ENCODE results near the gene GALNTL6.

Gene GALNTL6

GRCh38 chr4:172147687-172148086 is 334.5 kb downstream of the GALNTL6 start:
- TF ChIP-seq EZH2phosphoT487 (conservative IDR thresholded peaks at IDR 0.05; ENCODE audit: low read length) (no peak), CTCF (IDR thresholded peaks at IDR 0.05; ENCODE audit: insufficient read depth, low read length, poor library complexity, severe bottlenecking) (no peak)
- no peak overlapping the region for H3K9ac ChIP-seq (ENCODE audit: low read length)
- no peaks in the 10 kb centered on the region for H3K79me2 ChIP-seq (ENCODE audit: insufficient read depth, low read length)
- no peaks in the 10 kb centered on the region for H3K9me3 ChIP-seq (ENCODE audit: insufficient read depth, low read length)
- no peaks in the 10 kb centered on the region for H4K20me1 ChIP-seq (ENCODE audit: low read depth, low read length)
- no peak overlapping the region for H2AFZ ChIP-seq (ENCODE audit: low read depth, low read length, severe bottlenecking)
- H3K9me2 ChIP-seq (replicated peaks; ENCODE audit: insufficient read depth, low read length), result no peaks in the 10 kb centered on the region
- no peaks in the 10 kb centered on the region for H3K27me3 ChIP-seq (ENCODE audit: low read length)
- no peaks in the 10 kb centered on the region for H3F3A ChIP-seq (ENCODE audit: insufficient read depth)
- no peaks in the 10 kb centered on the region for H3K36me3 ChIP-seq (ENCODE audit: low read length)
- no peak overlapping the region for H3K4me3 ChIP-seq (ENCODE audit: insufficient read depth, low read length, poor library complexity, severe bottlenecking)
- no peak overlapping the region for H3K27ac ChIP-seq (ENCODE audit: low read depth, low read length)
- H3K4me2 ChIP-seq (ENCODE audit: low read depth, low read length, poor library complexity, severe bottlenecking), result no peak overlapping the region

DNA sequence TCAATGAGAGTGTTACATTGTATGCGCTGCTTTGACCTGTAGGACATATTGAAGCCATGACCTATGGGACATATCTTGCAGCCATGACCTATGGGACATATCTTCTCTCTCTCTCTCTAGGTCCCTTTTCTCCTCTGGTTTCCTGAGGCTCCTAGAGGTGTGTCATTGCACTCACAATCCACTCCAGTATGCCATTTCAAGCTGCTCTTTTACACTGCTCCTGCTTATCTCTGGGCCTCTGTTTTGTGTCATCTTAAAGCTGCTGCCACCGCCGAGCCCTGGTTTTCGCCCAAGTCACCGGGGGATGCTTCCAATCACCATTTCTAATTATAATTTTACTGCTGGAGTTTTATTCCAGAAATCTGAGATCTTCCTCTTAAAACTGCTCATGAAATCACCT is 336.1 kb downstream of the GALNTL6 start:
- H3K9me3 ChIP-seq (ENCODE audit: insufficient read depth, low read length), result no peaks in the 10 kb centered on the region
- no peak overlapping the region for H3K27ac ChIP-seq (ENCODE audit: low read depth, low read length)
- no peak overlapping the region for H3K4me3 ChIP-seq (ENCODE audit: insufficient read depth, low read length, poor library complexity, severe bottlenecking)
- no peaks in the 10 kb centered on the region for H3F3A ChIP-seq (ENCODE audit: insufficient read depth)
- H3K79me2 ChIP-seq (ENCODE audit: insufficient read depth, low read length), result no peaks in the 10 kb centered on the region
- H3K9ac ChIP-seq (ENCODE audit: low read length), result no peak overlapping the region
- H3K9me2 ChIP-seq (replicated peaks; ENCODE audit: insufficient read depth, low read length), result no peaks in the 10 kb centered on the region
- no peak overlapping the region for H3K4me2 ChIP-seq (ENCODE audit: low read depth, low read length, poor library complexity, severe bottlenecking)
- no peaks in the 10 kb centered on the region for H3K36me3 ChIP-seq (ENCODE audit: low read length)
- H3K27me3 ChIP-seq (ENCODE audit: low read length), result no peaks in the 10 kb centered on the region
- H2AFZ ChIP-seq (ENCODE audit: low read depth, low read length, severe bottlenecking), result no peak overlapping the region
- H4K20me1 ChIP-seq (ENCODE audit: low read depth, low read length), result no peaks in the 10 kb centered on the region
- TF ChIP-seq CTCF (IDR thresholded peaks at IDR 0.05; ENCODE audit: insufficient read depth, low read length, poor library complexity, severe bottlenecking) (no peak), EZH2phosphoT487 (conservative IDR thresholded peaks at IDR 0.05; ENCODE audit: low read length) (no peak)

DNA sequence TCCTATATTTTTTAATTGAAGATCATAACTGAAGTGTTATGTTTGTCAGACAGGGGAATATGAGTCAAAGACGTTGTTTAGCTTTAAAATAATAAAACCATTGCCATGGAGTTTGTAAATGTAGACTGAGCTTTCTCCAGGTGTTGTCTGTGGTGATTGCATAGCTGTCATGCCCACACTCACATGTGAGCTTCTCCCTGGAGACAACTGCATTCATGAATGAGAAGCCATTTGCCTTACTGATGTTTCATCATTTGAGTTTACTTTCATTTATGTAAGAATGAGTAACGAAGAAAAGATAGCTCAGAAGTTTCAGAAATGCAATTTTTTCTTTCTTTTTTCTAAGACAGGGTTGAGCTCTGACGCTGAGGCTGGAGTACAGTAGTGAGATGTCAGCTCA is 339.1 kb downstream of the GALNTL6 start:
- H3K9ac ChIP-seq (ENCODE audit: low read length), result no peak overlapping the region
- no peaks in the 10 kb centered on the region for H3F3A ChIP-seq (ENCODE audit: insufficient read depth)
- no peaks in the 10 kb centered on the region for H3K27me3 ChIP-seq (ENCODE audit: low read length)
- no peaks in the 10 kb centered on the region for H3K9me3 ChIP-seq (ENCODE audit: insufficient read depth, low read length)
- no peaks in the 10 kb centered on the region for H3K79me2 ChIP-seq (ENCODE audit: insufficient read depth, low read length)
- H3K9me2 ChIP-seq (replicated peaks; ENCODE audit: insufficient read depth, low read length), result no peaks in the 10 kb centered on the region
- H4K20me1 ChIP-seq (ENCODE audit: low read depth, low read length), result no peaks in the 10 kb centered on the region
- no peaks in the 10 kb centered on the region for H3K36me3 ChIP-seq (ENCODE audit: low read length)
- no peak for TF ChIP-seq EZH2phosphoT487 (conservative IDR thresholded peaks at IDR 0.05; ENCODE audit: low read length)
- TF ChIP-seq CTCF (IDR thresholded peaks at IDR 0.05; ENCODE audit: insufficient read depth, low read length, poor library complexity, severe bottlenecking), result no peak
- H3K27ac ChIP-seq (ENCODE audit: low read depth, low read length), result no peak overlapping the region
- no peak overlapping the region for H3K4me3 ChIP-seq (ENCODE audit: insufficient read depth, low read length, poor library complexity, severe bottlenecking)
- no peak overlapping the region for H3K4me2 ChIP-seq (ENCODE audit: low read depth, low read length, poor library complexity, severe bottlenecking)
- no peak overlapping the region for H2AFZ ChIP-seq (ENCODE audit: low read depth, low read length, severe bottlenecking)

GRCh38 chr4:172153719-172154118 is 340.5 kb downstream of the GALNTL6 start:
- H3K4me3 ChIP-seq (ENCODE audit: insufficient read depth, low read length, poor library complexity, severe bottlenecking), result no peak overlapping the region
- H3K9me3 ChIP-seq (ENCODE audit: insufficient read depth, low read length), result no peaks in the 10 kb centered on the region
- no peaks in the 10 kb centered on the region for H3K9me2 ChIP-seq (replicated peaks; ENCODE audit: insufficient read depth, low read length)
- H2AFZ ChIP-seq (ENCODE audit: low read depth, low read length, severe bottlenecking), result no peak overlapping the region
- no peaks in the 10 kb centered on the region for H3K36me3 ChIP-seq (ENCODE audit: low read length)
- no peak overlapping the region for H3K27ac ChIP-seq (ENCODE audit: low read depth, low read length)
- H3K4me2 ChIP-seq (ENCODE audit: low read depth, low read length, poor library complexity, severe bottlenecking), result no peak overlapping the region
- no peaks in the 10 kb centered on the region for H4K20me1 ChIP-seq (ENCODE audit: low read depth, low read length)
- no peaks in the 10 kb centered on the region for H3K79me2 ChIP-seq (ENCODE audit: insufficient read depth, low read length)
- H3K27me3 ChIP-seq (ENCODE audit: low read length), result no peaks in the 10 kb centered on the region
- TF ChIP-seq CTCF (IDR thresholded peaks at IDR 0.05; ENCODE audit: insufficient read depth, low read length, poor library complexity, severe bottlenecking), result no peak
- no peak for TF ChIP-seq EZH2phosphoT487 (conservative IDR thresholded peaks at IDR 0.05; ENCODE audit: low read length)
- no peaks in the 10 kb centered on the region for H3F3A ChIP-seq (ENCODE audit: insufficient read depth)
- no peak overlapping the region for H3K9ac ChIP-seq (ENCODE audit: low read length)
